ENCODE data around the gene FGF21.

The FGF21 gene

GRCh38 chr19:48795055-48795684 is 39.8 kb downstream of the FGF21 start (continued):
- TF ChIP-seq, protein P1, sequence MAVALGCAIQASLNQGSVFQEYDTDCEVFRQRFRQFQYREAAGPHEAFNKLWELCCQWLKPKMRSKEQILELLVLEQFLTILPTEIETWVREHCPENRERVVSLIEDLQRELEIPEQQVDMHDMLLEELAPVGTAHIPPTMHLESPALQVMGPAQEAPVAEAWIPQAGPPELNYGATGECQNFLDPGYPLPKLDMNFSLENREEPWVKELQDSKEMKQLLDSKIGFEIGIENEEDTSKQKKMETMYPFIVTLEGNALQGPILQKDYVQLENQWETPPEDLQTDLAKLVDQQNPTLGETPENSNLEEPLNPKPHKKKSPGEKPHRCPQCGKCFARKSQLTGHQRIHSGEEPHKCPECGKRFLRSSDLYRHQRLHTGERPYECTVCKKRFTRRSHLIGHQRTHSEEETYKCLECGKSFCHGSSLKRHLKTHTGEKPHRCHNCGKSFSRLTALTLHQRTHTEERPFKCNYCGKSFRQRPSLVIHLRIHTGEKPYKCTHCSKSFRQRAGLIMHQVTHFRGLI (tag by site-specific recombination; IDR thresholded peaks at IDR 0.05): no peak
- TF ChIP-seq, protein P2, sequence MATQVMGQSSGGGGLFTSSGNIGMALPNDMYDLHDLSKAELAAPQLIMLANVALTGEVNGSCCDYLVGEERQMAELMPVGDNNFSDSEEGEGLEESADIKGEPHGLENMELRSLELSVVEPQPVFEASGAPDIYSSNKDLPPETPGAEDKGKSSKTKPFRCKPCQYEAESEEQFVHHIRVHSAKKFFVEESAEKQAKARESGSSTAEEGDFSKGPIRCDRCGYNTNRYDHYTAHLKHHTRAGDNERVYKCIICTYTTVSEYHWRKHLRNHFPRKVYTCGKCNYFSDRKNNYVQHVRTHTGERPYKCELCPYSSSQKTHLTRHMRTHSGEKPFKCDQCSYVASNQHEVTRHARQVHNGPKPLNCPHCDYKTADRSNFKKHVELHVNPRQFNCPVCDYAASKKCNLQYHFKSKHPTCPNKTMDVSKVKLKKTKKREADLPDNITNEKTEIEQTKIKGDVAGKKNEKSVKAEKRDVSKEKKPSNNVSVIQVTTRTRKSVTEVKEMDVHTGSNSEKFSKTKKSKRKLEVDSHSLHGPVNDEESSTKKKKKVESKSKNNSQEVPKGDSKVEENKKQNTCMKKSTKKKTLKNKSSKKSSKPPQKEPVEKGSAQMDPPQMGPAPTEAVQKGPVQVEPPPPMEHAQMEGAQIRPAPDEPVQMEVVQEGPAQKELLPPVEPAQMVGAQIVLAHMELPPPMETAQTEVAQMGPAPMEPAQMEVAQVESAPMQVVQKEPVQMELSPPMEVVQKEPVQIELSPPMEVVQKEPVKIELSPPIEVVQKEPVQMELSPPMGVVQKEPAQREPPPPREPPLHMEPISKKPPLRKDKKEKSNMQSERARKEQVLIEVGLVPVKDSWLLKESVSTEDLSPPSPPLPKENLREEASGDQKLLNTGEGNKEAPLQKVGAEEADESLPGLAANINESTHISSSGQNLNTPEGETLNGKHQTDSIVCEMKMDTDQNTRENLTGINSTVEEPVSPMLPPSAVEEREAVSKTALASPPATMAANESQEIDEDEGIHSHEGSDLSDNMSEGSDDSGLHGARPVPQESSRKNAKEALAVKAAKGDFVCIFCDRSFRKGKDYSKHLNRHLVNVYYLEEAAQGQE (tag by site-specific recombination; IDR thresholded peaks at IDR 0.05): no peak
- peak; percentile 98 for TF ChIP-seq ZNF785 (tag by site-specific recombination; IDR thresholded peaks at IDR 0.05)
- TF ChIP-seq, protein P3, sequence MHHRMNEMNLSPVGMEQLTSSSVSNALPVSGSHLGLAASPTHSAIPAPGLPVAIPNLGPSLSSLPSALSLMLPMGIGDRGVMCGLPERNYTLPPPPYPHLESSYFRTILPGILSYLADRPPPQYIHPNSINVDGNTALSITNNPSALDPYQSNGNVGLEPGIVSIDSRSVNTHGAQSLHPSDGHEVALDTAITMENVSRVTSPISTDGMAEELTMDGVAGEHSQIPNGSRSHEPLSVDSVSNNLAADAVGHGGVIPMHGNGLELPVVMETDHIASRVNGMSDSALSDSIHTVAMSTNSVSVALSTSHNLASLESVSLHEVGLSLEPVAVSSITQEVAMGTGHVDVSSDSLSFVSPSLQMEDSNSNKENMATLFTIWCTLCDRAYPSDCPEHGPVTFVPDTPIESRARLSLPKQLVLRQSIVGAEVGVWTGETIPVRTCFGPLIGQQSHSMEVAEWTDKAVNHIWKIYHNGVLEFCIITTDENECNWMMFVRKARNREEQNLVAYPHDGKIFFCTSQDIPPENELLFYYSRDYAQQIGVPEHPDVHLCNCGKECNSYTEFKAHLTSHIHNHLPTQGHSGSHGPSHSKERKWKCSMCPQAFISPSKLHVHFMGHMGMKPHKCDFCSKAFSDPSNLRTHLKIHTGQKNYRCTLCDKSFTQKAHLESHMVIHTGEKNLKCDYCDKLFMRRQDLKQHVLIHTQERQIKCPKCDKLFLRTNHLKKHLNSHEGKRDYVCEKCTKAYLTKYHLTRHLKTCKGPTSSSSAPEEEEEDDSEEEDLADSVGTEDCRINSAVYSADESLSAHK (tag by site-specific recombination; IDR thresholded peaks at IDR 0.05): 0 out of 2 replicates have a peak, but pooled peaks have one; percentile 8
- TF ChIP-seq, protein P4, sequence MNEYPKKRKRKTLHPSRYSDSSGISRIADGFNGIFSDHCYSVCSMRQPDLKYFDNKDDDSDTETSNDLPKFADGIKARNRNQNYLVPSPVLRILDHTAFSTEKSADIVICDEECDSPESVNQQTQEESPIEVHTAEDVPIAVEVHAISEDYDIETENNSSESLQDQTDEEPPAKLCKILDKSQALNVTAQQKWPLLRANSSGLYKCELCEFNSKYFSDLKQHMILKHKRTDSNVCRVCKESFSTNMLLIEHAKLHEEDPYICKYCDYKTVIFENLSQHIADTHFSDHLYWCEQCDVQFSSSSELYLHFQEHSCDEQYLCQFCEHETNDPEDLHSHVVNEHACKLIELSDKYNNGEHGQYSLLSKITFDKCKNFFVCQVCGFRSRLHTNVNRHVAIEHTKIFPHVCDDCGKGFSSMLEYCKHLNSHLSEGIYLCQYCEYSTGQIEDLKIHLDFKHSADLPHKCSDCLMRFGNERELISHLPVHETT (tag by site-specific recombination; IDR thresholded peaks at IDR 0.05): peak; percentile 64; the same call in 1 of the 2 replicates
- 0 out of 2 replicates have a peak, but pooled peaks have one; percentile 22 for TF ChIP-seq KLF10 (tag by site-specific recombination; IDR thresholded peaks at IDR 0.05)
- no peak for TF ChIP-seq ZNF585B (tag by site-specific recombination; IDR thresholded peaks at IDR 0.05)
- no peak for TF ChIP-seq ZNF473 (tag by site-specific recombination; IDR thresholded peaks at IDR 0.05)
- peak; percentile 74; the same call in 1 of the 2 replicates for TF ChIP-seq ZNF280D (tag by site-specific recombination; IDR thresholded peaks at IDR 0.05)
- TF ChIP-seq OVOL3 (tag by site-specific recombination; IDR thresholded peaks at IDR 0.05): no peak
- TF ChIP-seq ZNF302 (tag by site-specific recombination; IDR thresholded peaks at IDR 0.05; ENCODE audit: low read depth): no peak
- peak; percentile 44; the same call in 1 of the 2 replicates for TF ChIP-seq ZNF394 (tag by site-specific recombination; IDR thresholded peaks at IDR 0.05; ENCODE audit: borderline replicate concordance)
- no peak for TF ChIP-seq ZNF830 (tag by site-specific recombination; IDR thresholded peaks at IDR 0.05; ENCODE audit: low read depth)
- no peak for TF ChIP-seq ZNF776 (tag by site-specific recombination; IDR thresholded peaks at IDR 0.05; ENCODE audit: borderline replicate concordance)
- TF ChIP-seq ZNF624 (tag by site-specific recombination; IDR thresholded peaks at IDR 0.05): no peak
- TF ChIP-seq ZXDB (tag by site-specific recombination; IDR thresholded peaks at IDR 0.05): peak; percentile 89
- no peak for TF ChIP-seq ZNF596 (tag by site-specific recombination; IDR thresholded peaks at IDR 0.05)
- TF ChIP-seq, protein P5, sequence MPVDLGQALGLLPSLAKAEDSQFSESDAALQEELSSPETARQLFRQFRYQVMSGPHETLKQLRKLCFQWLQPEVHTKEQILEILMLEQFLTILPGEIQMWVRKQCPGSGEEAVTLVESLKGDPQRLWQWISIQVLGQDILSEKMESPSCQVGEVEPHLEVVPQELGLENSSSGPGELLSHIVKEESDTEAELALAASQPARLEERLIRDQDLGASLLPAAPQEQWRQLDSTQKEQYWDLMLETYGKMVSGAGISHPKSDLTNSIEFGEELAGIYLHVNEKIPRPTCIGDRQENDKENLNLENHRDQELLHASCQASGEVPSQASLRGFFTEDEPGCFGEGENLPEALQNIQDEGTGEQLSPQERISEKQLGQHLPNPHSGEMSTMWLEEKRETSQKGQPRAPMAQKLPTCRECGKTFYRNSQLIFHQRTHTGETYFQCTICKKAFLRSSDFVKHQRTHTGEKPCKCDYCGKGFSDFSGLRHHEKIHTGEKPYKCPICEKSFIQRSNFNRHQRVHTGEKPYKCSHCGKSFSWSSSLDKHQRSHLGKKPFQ (tag by site-specific recombination; IDR thresholded peaks at IDR 0.05): peak; percentile 88
- TF ChIP-seq TRIM28 (IDR thresholded peaks at IDR 0.05; ENCODE audit: borderline replicate concordance, low read length): peak; percentile 40; the same call in 1 of the 2 replicates
- TF ChIP-seq, protein P6, sequence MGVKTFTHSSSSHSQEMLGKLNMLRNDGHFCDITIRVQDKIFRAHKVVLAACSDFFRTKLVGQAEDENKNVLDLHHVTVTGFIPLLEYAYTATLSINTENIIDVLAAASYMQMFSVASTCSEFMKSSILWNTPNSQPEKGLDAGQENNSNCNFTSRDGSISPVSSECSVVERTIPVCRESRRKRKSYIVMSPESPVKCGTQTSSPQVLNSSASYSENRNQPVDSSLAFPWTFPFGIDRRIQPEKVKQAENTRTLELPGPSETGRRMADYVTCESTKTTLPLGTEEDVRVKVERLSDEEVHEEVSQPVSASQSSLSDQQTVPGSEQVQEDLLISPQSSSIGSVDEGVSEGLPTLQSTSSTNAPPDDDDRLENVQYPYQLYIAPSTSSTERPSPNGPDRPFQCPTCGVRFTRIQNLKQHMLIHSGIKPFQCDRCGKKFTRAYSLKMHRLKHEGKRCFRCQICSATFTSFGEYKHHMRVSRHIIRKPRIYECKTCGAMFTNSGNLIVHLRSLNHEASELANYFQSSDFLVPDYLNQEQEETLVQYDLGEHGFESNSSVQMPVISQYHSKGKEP (tag by site-specific recombination; IDR thresholded peaks at IDR 0.05): peak; percentile 19; the same call in 1 of the 2 replicates
- TF ChIP-seq ZNF629 (tag by site-specific recombination; IDR thresholded peaks at IDR 0.05): peak; percentile 80
- peak; percentile 58; the same call in 1 of the 2 replicates for TF ChIP-seq ZBTB48 (tag by site-specific recombination; IDR thresholded peaks at IDR 0.05)
- peak; percentile 67 for TF ChIP-seq KLF8 (tag by site-specific recombination; IDR thresholded peaks at IDR 0.05)
- TF ChIP-seq ZNF155 (tag by site-specific recombination; IDR thresholded peaks at IDR 0.05): no peak
